ENCODE measurements around the gene RANGAP1. TPM values are rescaled to one million over a fixed set of nuclear protein-coding genes. Genes with fewer than 3 reads are reported as not detected.

RANGAP1 gene, protein sequence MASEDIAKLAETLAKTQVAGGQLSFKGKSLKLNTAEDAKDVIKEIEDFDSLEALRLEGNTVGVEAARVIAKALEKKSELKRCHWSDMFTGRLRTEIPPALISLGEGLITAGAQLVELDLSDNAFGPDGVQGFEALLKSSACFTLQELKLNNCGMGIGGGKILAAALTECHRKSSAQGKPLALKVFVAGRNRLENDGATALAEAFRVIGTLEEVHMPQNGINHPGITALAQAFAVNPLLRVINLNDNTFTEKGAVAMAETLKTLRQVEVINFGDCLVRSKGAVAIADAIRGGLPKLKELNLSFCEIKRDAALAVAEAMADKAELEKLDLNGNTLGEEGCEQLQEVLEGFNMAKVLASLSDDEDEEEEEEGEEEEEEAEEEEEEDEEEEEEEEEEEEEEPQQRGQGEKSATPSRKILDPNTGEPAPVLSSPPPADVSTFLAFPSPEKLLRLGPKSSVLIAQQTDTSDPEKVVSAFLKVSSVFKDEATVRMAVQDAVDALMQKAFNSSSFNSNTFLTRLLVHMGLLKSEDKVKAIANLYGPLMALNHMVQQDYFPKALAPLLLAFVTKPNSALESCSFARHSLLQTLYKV
- polyA plus RNA-seq (ENCODE audit: insufficient read length in 4 of 4) = 10 to 100 TPM; 45.3 to 57.5 (median 50.0) TPM

DNA sequence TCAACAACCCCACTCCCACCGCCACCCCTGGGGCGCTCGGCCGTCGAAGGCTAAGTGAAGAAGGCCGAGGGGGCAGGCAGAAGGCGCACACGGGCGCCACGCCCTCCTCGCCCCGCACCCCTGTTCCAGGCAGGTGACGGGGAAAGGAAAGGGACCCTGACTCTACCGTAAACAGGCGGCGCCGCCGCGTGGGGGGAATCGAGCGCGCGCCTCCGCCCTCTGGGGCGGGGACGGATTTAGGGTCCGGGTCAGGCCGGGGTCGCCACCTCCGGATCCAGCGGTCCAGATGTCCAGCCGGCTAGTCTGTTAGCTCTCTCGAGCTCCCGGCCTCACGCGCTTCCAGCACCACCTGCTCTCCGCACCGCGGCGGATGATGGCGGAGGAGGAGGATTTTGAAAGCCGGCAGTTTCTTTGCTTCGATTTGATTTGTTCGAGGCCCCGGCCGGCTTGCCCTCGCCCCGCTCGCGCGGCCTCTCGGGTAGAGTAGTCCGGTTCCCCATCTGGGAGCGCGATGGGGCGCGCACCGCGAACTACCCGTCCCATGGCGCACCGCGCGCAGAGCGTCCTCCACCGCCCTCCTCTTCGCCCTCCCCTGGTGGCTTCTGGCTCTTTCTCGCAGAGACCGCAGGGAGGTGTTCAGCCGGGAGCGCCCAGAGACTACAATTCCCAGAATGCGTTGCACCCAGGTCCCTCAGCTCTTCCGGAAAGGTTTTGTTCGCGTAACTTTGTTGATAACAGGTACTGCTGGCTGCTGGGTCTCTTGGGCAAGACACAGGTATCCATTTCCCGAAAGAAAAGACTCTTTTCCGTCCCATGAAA is at the start of gene RANGAP1:
Gene RANGAP1 (minus strand): TSS at position 368 of the 819 bp plus-strand sequence. CDS start 5,143 bp downstream, outside the sequence.
- peak; percentile 96 to 98 (median 98) for DNase-seq (ENCODE audit: low read depth in 4 of 4, low spot score in 3 of 4)

DNA sequence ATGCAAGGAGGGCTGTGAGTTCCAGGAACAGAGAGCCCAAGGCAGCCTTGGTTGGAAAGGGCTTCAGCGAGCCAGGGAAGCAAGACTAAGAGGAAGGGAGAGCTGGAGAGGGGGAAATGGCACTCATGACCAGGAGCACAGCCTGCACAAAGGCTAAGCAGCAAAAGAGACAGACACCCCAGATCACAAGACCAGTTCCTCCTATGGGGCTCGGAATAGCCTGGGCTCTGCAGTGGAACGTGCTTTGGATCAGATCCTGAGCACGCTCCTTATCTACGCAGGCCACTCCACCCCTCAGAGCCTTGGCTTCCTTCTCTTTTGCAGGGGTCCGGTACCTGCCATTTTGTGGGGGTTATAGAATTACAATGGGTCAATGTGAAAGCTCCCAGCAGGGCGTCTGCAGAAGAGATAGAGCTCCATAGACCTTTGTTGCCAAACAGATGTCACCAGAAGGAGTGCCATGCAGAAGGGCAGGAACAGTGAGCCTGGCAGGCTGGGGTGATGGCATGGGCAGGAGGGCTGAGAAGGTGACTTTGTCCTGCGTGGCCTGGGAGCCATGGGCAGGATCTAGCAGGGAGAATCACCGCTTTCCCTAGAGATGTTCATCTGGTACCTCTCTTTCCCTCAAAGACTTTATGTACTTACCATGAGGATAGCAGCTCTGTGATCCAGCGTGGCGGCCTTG is 49.1 kb upstream of the RANGAP1 start:
- no peak for DNase-seq (ENCODE audit: low read depth in 4 of 4, low spot score in 3 of 4)

DNA sequence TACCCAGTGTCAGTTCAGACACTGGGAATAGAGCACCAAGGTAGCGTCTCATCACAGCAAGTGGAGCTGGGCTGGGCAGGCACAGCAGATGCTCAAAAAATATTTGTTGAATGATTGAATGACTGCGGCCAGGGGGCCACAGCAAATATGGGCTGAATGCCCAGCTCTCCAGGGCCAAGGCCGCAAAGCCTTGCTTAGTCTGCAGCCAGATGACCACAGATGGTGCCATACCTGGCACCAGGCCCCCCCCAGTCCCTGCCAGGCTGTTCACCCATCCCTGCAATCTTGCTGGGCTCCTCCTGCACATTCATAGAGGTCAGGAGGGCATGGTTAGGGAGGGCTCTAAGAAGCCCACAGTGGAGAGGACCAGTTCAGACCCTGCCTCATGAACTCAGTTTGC is 48.2 kb upstream of the RANGAP1 start:
- no peak for DNase-seq (ENCODE audit: low read depth in 4 of 4, low spot score in 3 of 4)

DNA sequence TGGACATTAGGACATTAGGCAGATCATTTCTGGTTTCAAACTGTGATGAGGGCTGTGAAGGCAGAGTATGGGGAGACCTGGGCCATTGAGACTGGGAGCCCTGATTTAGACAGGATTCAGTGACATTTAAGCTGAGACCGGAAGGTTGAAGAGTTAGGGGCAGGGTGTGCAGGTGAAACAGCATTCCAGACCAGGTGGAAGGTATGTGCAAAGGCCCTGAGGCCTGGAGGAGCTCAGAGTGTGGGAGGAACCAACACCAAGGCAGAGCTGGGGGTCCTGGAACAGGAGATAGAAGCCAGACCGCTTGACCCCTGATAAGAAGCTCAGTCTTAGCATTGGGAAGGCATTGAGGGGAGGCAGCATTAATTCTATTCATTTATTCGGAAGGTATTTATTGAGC is 47.8 kb upstream of the RANGAP1 start:
- no peak for DNase-seq (ENCODE audit: low read depth in 4 of 4, low spot score in 3 of 4)

DNA sequence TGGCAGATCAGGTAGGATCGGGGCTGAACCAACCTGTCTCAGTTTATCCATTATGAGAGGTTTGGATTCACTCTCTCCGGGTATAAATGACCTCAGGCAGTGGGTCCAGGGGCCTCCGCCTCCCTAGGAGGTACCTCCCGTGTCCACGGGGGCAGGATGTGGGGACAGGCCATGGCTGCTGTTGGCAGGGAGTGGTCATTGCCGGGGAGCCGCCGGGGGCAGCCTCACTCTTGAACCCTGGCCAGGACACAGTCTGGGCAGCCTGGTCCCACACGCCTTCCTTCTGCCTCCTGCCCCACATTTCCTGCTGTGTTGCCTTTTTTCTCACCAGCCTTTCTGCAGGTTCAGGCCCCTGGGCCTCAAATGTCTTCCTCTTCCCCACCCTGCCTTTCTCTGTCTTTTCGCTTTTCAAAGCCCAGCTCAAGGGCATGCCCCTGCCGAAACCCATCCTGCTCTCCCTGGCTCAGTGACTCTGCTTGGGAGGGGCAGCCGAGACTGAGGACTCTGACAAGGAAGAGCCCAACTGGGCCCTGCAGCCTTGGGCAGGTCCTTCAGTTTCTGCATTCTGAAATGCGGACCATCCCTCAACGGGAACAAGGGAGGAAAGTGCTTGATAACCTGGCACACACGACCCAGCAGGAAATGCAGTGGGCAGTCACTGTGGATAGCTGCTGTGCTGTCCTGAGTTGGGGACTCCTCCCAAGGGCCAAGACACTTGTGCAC is 46.4 kb upstream of the RANGAP1 start:
- no peak for DNase-seq (ENCODE audit: low read depth in 4 of 4, low spot score in 3 of 4)

DNA sequence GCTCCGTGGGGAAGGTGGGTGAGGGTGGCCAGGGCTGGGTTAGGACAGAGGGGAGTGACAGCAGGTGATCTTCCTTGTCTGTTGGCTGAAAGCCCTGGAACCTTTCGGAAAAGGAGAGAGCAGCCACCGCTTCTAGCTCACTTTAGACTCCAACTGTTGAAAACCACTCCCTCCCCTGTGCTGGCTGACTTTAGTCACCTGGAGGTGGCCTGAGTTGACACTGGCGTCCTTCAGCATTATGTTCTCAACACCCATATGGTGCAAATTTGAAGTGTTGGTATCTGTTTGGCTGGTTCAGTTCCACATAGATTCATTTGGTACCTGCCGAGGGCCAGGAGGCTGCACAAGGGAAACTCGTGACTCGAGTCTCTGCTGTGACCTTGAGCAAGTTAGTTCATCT is 44.2 kb upstream of the RANGAP1 start:
- no peak for DNase-seq (ENCODE audit: low read depth in 4 of 4, low spot score in 3 of 4)

DNA sequence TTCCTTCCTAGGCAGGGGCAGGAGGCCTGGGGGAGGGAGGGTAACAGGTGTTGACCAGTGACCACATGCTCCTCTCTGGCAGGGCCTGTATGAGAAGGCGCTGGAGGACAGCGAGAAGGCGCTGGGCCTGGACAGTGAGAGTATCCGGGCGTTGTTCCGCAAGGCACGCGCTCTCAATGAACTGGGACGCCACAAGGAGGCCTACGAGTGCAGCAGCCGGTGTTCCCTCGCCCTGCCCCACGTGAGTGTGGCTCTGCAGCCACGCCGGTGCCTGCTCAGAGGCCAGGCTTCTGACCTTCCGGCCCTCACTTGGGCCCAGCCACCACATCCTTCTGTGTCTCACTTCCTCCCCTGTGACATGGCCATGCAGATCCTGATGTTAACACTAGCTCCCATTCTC is 41.1 kb upstream of the RANGAP1 start:
- DNase-seq (ENCODE audit: low read depth in 4 of 4, low spot score in 3 of 4) = no peak

DNA sequence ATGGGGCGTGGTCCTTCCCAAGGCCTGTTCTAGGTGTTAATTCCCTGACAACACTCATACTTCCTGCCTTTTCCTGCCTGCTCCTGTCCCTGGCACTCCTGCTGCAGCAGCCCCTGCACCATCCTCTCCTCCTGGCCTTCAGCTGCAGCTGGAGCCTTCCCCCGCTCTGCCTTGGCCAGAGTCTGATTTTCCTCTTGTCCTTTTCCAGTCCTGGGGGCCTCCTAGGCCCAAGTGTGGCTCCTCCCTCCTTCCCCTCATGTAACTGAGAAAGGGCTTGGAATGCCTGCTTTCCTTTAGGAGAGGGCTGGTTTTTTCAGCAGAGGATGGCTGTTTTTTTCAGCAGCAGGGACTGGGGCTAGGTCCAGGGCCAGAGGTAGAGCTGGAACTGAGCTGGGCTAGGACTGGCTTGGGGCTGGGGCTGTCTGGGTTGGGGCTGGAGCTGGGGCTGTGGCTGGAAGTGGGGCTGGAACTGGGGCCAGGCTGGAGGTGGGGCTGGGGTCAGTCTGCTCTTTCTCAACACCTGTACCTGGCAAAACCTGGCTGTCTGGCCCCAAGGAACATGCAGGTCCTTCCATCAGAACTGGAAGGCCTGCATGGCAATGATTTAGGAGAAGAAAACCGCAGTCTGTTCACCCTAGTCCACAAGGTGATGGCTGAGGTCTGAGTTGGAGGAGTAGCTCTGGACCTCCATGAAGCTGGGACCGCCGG is 39.0 kb upstream of the RANGAP1 start:
- no peak for DNase-seq (ENCODE audit: low read depth in 4 of 4, low spot score in 3 of 4)

DNA sequence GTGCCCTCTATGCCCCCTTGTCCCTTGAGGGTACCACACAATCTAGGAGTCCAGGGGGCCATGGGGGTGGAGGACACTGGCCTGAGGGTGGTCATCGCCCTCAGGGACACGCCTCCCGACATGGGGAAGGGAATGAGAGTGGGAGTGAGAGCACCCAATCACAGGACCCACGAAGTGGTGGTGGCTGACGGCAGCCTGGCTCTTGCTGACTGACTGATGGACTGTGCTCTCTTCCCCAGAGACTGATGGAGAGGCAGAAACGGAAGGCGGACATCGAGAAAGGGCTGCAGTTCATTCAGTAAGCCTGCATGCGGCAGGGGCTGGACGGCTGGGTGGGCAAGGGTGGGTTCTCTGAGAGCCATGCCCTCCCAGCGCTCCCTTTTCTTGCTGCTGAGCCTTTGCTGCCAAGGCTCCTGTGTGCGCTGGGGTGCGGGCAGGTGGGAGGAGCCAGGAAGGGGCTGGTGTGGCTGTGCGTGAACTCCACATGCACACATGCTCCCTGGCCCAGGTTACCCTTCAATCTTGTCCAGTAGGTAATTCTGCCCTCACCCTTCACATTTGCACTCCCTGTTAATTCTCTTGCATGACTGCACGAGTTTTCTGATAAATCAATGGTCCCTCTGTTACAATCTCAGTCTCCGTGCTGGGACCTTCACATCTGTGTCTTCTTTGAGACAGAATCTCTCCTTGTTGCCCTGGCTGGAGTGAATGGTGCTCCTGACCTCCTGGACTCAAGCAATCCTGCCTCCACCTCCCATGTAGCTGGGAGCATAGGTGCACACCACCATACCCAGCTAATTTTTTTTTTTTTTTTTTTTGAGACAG is 34.6 kb upstream of the RANGAP1 start:
- DNase-seq (ENCODE audit: low read depth in 4 of 4, low spot score in 3 of 4) = no peak

DNA sequence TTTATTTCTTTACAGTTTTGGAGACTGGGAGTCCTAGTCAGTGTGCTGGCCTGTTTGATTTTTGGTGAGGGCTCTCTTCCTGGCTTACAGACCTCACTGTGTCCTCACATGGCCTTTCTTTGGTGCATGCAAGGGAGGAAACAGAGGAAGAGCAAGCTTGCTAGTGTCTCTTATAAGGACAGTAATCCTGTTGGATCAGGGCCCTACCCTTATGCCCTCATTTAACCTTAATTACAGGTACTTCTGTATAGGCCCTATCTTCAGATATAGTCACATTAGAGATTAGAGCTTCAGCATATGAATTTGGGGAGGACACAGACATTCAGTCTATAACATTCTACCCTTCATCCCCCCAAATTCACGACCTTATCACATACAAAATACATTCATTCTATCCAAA is 29.6 kb upstream of the RANGAP1 start:
- no peak for DNase-seq (ENCODE audit: low read depth in 4 of 4, low spot score in 3 of 4)

DNA sequence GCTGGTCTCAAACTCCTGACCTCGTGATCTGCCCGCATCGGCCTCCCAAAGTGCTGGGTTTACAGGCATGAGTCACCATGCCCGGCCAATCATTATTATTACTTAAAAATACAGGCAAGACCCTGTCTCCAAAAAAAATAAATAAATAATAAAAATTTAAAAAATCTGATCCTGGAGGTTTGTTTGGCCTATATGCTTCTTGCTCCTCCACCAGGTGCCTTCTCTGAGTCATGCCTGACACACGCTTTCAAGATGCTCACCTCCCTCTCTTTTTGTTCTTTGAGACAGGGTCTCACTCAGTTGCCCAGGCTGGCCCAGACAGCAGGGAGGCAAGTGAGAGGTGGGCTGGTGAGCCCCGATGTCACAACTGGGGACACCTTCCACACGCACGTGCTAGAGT is 28.8 kb upstream of the RANGAP1 start:
- DNase-seq (ENCODE audit: low read depth in 4 of 4, low spot score in 3 of 4) = no peak

DNA sequence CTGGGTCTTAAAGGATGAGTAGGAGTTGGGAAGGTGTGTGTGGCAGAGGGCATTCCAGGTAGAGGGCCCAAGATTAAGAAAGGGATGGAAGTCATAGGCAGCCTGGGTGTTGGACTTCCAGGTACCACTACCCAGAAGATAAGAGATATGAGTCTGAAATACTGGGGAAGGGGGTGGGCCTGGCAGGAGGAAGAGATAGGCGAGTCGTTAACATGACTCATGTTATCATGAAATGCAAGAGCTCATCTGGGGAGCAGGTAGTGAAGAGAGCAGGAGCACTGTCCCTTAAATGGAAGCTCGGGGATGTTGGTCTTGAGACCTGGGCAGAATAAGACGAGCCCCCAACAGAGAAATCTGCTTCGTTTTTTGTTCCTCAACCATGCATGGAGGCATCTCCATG is 25.5 kb upstream of the RANGAP1 start:
- DNase-seq (ENCODE audit: low read depth in 4 of 4, low spot score in 3 of 4) = no peak

DNA sequence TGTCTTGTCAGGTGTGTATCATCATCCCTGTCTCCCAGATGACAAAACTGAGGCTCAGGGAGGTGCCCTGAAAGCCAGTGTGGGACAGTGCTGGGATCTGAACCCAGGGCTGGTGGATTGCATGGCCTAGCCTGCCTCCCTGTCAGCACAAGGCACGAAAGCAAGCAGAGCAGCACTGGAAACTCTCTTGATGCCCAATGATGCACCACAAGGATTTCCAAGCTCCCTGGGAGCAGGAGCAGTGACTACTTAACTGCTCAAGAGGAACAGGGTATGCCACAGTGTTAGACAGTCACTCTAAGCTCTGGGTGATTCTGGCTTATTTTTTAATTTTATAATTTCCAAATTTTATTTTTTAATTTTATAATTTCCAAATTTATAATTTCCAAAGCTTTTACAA is 24.3 kb upstream of the RANGAP1 start:
- no peak for DNase-seq (ENCODE audit: low read depth in 4 of 4, low spot score in 3 of 4)

DNA sequence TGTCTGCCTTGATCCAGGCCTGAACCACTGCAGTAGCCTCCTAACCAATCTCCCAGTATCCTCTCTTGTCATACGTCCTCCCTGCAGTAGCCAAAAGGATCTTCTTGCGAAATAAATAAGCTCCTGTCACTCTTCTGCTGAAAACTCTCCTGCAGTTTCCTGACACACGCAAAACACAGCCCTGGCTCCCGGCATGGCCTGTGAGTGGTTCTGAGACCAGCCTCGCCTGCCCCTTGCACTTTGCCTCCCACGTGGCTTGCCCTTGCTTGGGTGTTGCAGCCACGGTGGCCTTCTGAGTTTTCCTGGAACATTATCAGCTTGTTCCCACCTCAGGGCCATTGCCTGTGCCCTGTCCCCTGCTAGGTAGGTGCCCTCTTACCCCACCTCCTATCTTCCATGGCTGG is 22.6 kb upstream of the RANGAP1 start:
- no peak for DNase-seq (ENCODE audit: low read depth in 4 of 4, low spot score in 3 of 4)

DNA sequence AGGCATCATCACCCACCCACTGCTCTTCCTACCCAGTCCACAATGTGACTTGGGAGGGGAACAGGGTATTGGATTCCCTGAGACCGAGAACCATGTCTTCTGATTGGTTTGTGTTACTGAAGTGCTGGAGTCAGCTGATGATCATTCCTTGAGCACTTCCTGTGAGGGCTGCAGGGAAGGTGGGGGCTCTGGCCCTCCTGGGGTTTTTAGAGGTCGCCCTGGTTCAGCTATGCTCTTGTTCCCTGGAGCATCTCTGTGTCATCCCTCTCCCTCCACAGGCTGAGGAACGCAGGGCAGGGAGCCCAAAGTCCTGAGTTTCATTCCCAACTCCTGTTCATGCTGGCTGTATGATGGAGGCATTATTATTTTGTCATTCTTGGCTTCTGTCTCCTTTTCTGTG is 22.1 kb upstream of the RANGAP1 start:
- no peak for DNase-seq (ENCODE audit: low read depth in 4 of 4, low spot score in 3 of 4)

DNA sequence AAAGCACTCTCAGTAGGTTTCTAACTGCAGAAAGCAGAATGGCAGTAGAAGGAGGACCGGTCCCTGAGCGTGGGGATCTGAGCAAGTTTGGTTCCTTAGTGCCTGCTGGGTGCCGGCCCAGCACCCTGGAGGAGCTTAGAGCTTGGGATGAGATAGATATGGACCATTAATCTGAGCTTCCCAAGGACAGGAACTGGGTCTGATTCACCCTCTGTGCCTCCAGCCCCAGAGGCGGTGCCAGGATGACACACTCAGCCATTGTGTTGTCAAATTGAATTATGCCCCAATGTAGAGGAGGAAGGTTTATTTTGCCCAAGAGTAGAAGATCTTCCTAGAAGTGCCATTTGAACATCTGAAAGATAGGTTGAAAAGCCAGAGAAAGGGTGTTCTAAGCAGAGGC is 19.7 kb upstream of the RANGAP1 start:
- no peak for DNase-seq (ENCODE audit: low read depth in 4 of 4, low spot score in 3 of 4)

DNA sequence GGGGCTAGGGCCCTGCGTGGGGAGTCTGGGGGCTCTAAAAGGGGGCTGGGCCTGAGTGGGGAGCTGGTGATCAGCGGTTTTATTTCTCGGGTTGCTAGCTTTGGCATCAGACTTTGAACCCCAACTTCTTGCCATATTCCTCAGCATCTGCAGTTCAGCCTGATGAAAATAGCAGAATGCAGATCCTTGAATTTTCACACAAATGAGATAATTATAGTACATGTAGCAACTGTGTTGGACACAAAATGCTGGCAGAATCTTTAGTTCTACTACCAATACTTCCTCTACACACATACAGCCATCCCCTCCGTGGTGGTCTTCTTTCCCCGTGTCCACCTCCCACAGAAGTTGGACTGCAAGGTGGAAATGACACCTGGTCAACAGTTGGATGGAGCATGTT is 16.8 kb upstream of the RANGAP1 start:
- DNase-seq (ENCODE audit: low read depth in 4 of 4, low spot score in 3 of 4) = no peak

DNA sequence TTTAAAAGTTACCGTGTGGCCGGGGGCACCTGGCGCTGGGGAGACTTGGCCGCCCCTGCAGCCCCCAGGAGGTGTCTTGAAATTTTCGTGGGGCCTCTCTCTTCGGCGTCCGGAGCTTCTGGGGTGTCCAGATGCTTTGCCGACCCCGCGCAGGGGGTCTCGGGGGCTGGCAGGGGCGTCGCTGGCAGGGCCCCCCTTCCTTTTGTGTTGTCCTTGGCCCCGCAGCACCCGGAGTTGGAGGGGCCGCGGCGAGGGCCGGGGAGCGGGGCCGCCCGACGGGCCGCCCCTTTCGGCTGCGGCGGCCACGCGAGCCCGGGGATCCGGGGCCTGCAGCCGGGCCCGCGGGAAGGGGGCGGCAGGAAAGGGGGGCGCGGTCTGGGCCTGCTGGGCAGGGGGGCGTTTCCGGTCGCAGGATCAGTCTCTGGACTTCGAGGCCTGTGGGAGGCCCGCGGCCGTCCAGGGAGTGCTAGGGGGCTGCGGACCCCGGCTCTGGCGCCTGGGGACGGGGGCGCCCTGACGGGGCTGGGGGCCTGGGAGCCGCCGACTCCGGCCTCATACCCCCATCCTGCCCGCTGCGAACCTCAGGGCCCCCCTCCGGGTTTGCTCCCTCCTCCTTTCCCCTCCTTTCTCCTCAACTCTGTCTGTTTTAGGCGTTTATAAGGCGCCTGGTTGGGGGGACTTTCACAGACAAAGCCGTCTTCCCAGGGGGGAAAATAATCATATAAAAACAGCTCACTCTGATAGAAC is 16.2 kb upstream of the RANGAP1 start:
- no peak for DNase-seq (ENCODE audit: low read depth in 4 of 4, low spot score in 3 of 4)

All from right renal pelvis (tissue), 4 donors.